ENCODE measurements around the gene UBN1. TPM values are rescaled to one million over a fixed set of nuclear protein-coding genes. Genes with fewer than 3 reads are reported as not detected.

The UBN1 gene
- total RNA-seq, 1 donor from 2014 or later = 17.6 TPM

GRCh38 chr16:4836727-4837126 is 10.6 kb upstream of the UBN1 start:
- no peak for DNase-seq (ENCODE audit: low read depth)
- Histone ChIP-seq H3K4me3 (ENCODE audit: low read depth, low read length) (no peak overlapping the region), H3K27me3 (ENCODE audit: control insufficient read depth, insufficient read depth, low read length) (no peaks in the 10 kb centered on the region), H3K36me3 (ENCODE audit: control insufficient read depth, insufficient read depth, low read length) (peaks cover 31% of the 10 kb centered on the region)
- TF ChIP-seq CTCF (IDR thresholded peaks at IDR 0.05; ENCODE audit: insufficient read depth, low read length, severe bottlenecking) = no peak
- FAIRE-seq = no peak

- Histone ChIP-seq H3K36me3 (ENCODE audit: control insufficient read depth, insufficient read depth, low read length) (peaks cover 24% of the 10 kb centered on the region), H3K4me3 (ENCODE audit: low read depth, low read length) (no peak overlapping the region), H3K27me3 (ENCODE audit: control insufficient read depth, insufficient read depth, low read length) (no peaks in the 10 kb centered on the region)
- no peak for TF ChIP-seq CTCF (IDR thresholded peaks at IDR 0.05; ENCODE audit: insufficient read depth, low read length, severe bottlenecking)
- no peak for FAIRE-seq
- DNase-seq (ENCODE audit: low read depth) = no peak
Measured at GRCh38 chr16:4837733-4838501, 9.4 kb upstream of the UBN1 start.

GRCh38 chr16:4839942-4840341 is 7.3 kb upstream of the UBN1 start:
- Histone ChIP-seq H3K27me3 (ENCODE audit: control insufficient read depth, insufficient read depth, low read length) (no peaks in the 10 kb centered on the region), H3K36me3 (ENCODE audit: control insufficient read depth, insufficient read depth, low read length) (peaks cover 23% of the 10 kb centered on the region), H3K4me3 (ENCODE audit: low read depth, low read length) (no peak overlapping the region)
- DNase-seq (ENCODE audit: low read depth) = peak; percentile 20
- FAIRE-seq = no peak
- TF ChIP-seq CTCF (IDR thresholded peaks at IDR 0.05; ENCODE audit: insufficient read depth, low read length, severe bottlenecking) = no peak

GRCh38 chr16:4840984-4841383 is 6.3 kb upstream of the UBN1 start:
- H3K36me3 ChIP-seq (ENCODE audit: control insufficient read depth, insufficient read depth, low read length) = peaks cover 25% of the 10 kb centered on the region
- no peak overlapping the region for H3K4me3 ChIP-seq (ENCODE audit: low read depth, low read length)
- no peak for FAIRE-seq
- no peak for TF ChIP-seq CTCF (IDR thresholded peaks at IDR 0.05; ENCODE audit: insufficient read depth, low read length, severe bottlenecking)
- H3K27me3 ChIP-seq (ENCODE audit: control insufficient read depth, insufficient read depth, low read length) = no peaks in the 10 kb centered on the region
- DNase-seq (ENCODE audit: low read depth) = no peak

- peak overlapping the region; percentile 88 for H3K4me3 ChIP-seq (ENCODE audit: low read depth, low read length)
- TF ChIP-seq CTCF (IDR thresholded peaks at IDR 0.05; ENCODE audit: insufficient read depth, low read length, severe bottlenecking) = no peak
Measured at GRCh38 chr16:4846503-4846900, 779 bp upstream of the UBN1 start.

More at GRCh38 chr16:4846503-4846900, 779 bp upstream of the UBN1 start:
- Histone ChIP-seq H3K36me3 (ENCODE audit: control insufficient read depth, insufficient read depth, low read length) (peaks cover 8% of the 10 kb centered on the region), H3K27me3 (ENCODE audit: control insufficient read depth, insufficient read depth, low read length) (no peaks in the 10 kb centered on the region)
- peak; percentile 68 for DNase-seq (ENCODE audit: low read depth)
- no peak for FAIRE-seq
